AG09309 (cell line): ENCODE results near the gene SORCS3.

Experiments
- DNase-seq: peaks from one replicate; pipeline ENCODE4 v3.0.0-alpha.2; 2010; ENCODE audit warnings: low read depth
- H3K4me3 ChIP-seq: 2 replicates; pipeline ENCODE4 v1.5.1; 2011; ENCODE audit warnings: mild to moderate bottlenecking, low read depth, low read length, moderate library complexity; ENCODE audit not compliant: control insufficient read depth
- CTCF ChIP-seq: IDR thresholded peaks from 2 replicates; pipeline ENCODE4 v1.5.1; 2011; ENCODE audit warnings: mild to moderate bottlenecking, low read depth, low read length, inconsistent platforms; ENCODE audit not compliant: insufficient read depth, control insufficient read depth; ENCODE audit errors: missing control alignments

The SORCS3 gene

GRCh38 chr10:105181626-105182025 lies 540.5 kb downstream of the SORCS3 start:
- no peak for DNase-seq
- TF ChIP-seq CTCF, result no peak
- no peak overlapping the region for H3K4me3 ChIP-seq

GRCh38 chr10:105183536-105183935 lies 542.4 kb downstream of the SORCS3 start:
- no peak for TF ChIP-seq CTCF
- no peak overlapping the region for H3K4me3 ChIP-seq
- DNase-seq, result no peak

- no peak overlapping the region for H3K4me3 ChIP-seq
- DNase-seq, result no peak
- TF ChIP-seq CTCF, result no peak
Observed at GRCh38 chr10:105185161-105185560, 544.1 kb downstream of the SORCS3 start.

- peak; percentile 4 for DNase-seq
- TF ChIP-seq CTCF, result no peak
- H3K4me3 ChIP-seq, result no peak overlapping the region
Observed at GRCh38 chr10:105187243-105187642, 546.2 kb downstream of the SORCS3 start.

GRCh38 chr10:105188737-105189462 lies 547.8 kb downstream of the SORCS3 start:
- no peak overlapping the region for H3K4me3 ChIP-seq
- DNase-seq, result peak; percentile 43
- TF ChIP-seq CTCF, result no peak

GRCh38 chr10:105189463-105189800 lies 548.3 kb downstream of the SORCS3 start:
- no peak overlapping the region for H3K4me3 ChIP-seq
- DNase-seq, result peak; percentile 49
- TF ChIP-seq CTCF, result no peak
